ENCODE data around the gene ARL4C.

The ARL4C gene

GRCh38 chr2:234500394-234501006 is 3.6 kb upstream of the ARL4C start:
- DNase-seq = peak; percentile 77
- no peaks in the 10 kb centered on the region for H3K27me3 ChIP-seq (replicated peaks; ENCODE audit: insufficient read depth, low read length)
- no peak overlapping the region for H3K4me3 ChIP-seq (ENCODE audit: low read length)
- TF ChIP-seq CTCF (IDR thresholded peaks at IDR 0.05; ENCODE audit: low read length) = peak; percentile 68
- TF ChIP-seq EZH2phosphoT487 (IDR thresholded peaks at IDR 0.05; ENCODE audit: low read length) = no peak
- H3K9ac ChIP-seq (ENCODE audit: low read length) = no peak overlapping the region
- H4K20me1 ChIP-seq (ENCODE audit: insufficient read depth, low read length) = no peaks in the 10 kb centered on the region
- no peak overlapping the region for H3K4me2 ChIP-seq (ENCODE audit: low read depth, low read length)
- H3K4me1 ChIP-seq (ENCODE audit: low read length) = no peaks in the 10 kb centered on the region
- H3K9me2 ChIP-seq (replicated peaks; ENCODE audit: insufficient read depth, low read length) = no peaks in the 10 kb centered on the region
- no peaks in the 10 kb centered on the region; the same call in 1 of the 2 replicates for H3F3A ChIP-seq (ENCODE audit: insufficient read depth, low read length)
- no peaks in the 10 kb centered on the region for H3K9me3 ChIP-seq (replicated peaks; ENCODE audit: insufficient read depth, low read length)
- H3K36me3 ChIP-seq (replicated peaks; ENCODE audit: insufficient read depth, low read length) = no peaks in the 10 kb centered on the region
- no peak overlapping the region for H3K27ac ChIP-seq (ENCODE audit: low read length)
- no peak overlapping the region for H2AFZ ChIP-seq (ENCODE audit: low read length)
- peaks cover 9% of the 10 kb centered on the region for H3K79me2 ChIP-seq (ENCODE audit: low read length)

DNA sequence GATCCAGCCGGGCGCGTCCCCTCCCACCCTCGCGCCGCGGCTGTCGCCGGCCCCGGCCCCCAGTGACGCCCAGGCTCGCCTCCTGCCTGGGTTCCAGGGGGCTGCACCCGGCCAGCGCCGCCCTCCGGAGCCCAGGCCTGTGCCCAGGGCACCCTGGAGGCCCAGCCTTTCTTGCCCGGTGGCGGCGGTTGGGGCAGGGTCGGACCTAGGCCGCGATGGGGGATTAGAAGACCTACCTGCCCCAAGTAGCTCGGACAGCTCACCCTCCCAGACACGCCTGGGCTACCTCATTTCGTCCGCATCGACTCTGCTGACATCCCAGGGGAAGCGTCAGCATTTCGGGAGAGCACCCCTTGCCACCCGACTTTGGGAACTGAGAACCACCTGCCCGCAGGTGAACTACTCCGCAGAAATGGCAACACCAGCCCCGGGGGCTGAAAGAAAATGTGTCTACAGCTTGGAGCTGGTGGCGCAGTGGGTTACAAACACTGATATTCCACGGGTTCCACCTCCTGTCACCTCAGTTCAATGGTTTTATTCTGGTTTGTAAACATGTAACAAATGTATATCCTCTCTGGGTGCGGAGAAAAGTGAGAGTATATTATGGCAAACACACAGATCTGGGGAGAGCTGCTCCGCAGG is 834 bp upstream of the ARL4C start:
- peak overlapping the region; percentile 63; the same call in 1 of the 2 replicates for H3K4me2 ChIP-seq (ENCODE audit: low read depth, low read length)

DNA sequence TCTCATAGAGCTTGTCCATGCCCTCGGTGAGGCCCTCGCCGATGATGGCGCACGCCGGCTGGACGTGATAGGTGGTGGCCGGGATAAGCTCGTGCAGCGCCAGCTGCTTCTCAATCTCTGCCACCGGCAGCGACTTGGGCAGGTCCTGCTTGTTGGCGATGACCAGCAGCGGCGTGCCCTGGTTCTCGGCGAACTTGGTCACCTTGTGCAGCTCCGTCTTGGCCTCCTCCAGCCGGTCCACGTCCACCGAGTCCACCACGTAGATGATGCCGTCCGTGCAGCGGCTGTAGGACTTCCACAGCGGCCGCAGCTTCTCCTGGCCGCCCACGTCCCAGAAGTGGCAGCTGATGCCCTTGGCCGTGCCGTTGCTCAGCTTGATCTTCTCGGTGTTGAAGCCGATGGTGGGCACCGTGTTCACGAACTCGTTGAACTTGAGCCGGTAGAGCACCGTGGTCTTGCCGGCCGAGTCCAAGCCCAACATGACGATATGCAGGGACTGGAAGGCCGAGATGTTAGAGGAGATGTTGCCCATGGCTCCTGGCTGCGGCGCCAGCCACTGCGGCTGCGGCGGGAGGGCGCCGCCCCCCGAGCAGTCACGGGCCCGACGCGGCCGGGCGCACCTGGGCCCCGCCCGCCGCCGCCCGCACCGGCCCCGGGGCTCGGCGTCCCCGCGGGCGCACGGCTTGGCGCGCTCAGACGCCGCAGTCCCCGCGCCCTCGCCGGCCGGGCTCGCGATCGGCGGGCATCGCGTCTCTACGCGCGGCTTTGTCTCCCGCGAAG is 636 bp downstream of the ARL4C start:
- H3K4me1 ChIP-seq (ENCODE audit: low read length) = peaks cover 18% of the 10 kb centered on the region
- no peak for TF ChIP-seq EZH2 (optimal IDR thresholded peaks at IDR 0.05; ENCODE audit: low read depth, low read length)
- no peak for TF ChIP-seq CTCF (IDR thresholded peaks at IDR 0.05; ENCODE audit: low read length)
- TF ChIP-seq EZH2phosphoT487 (IDR thresholded peaks at IDR 0.05; ENCODE audit: low read length) = no peak
- peak overlapping the region; percentile 35 for H2AFZ ChIP-seq (ENCODE audit: low read length)
- peak overlapping the region; percentile 80 for H3K4me3 ChIP-seq (ENCODE audit: low read length)
- peak overlapping the region; percentile 67 for H3K9ac ChIP-seq (ENCODE audit: low read length)
- no peaks in the 10 kb centered on the region for H3K27me3 ChIP-seq (replicated peaks; ENCODE audit: insufficient read depth, low read length)
- no peaks in the 10 kb centered on the region for H4K20me1 ChIP-seq (ENCODE audit: insufficient read depth, low read length)
- DNase-seq = peak; percentile 56
- no peaks in the 10 kb centered on the region for H3K36me3 ChIP-seq (replicated peaks; ENCODE audit: insufficient read depth, low read length)
- no peaks in the 10 kb centered on the region for H3K9me2 ChIP-seq (replicated peaks; ENCODE audit: insufficient read depth, low read length)
- peak overlapping the region; percentile 55; the same call in 1 of the 2 replicates for H3K27ac ChIP-seq (ENCODE audit: low read length)
- peaks cover 13% of the 10 kb centered on the region for H3F3A ChIP-seq (ENCODE audit: insufficient read depth, low read length)
- no peaks in the 10 kb centered on the region for H3K9me3 ChIP-seq (replicated peaks; ENCODE audit: insufficient read depth, low read length)
- H3K4me2 ChIP-seq (ENCODE audit: low read depth, low read length) = peak overlapping the region; percentile 69
- peaks cover 47% of the 10 kb centered on the region for H3K79me2 ChIP-seq (ENCODE audit: low read length)

More for the DNA sequence above, 834 bp upstream of the ARL4C start:
- no peaks in the 10 kb centered on the region for H3K9me3 ChIP-seq (replicated peaks; ENCODE audit: insufficient read depth, low read length)
- H3K27me3 ChIP-seq (replicated peaks; ENCODE audit: insufficient read depth, low read length) = no peaks in the 10 kb centered on the region
- no peaks in the 10 kb centered on the region for H3K36me3 ChIP-seq (replicated peaks; ENCODE audit: insufficient read depth, low read length)
- H3K4me1 ChIP-seq (ENCODE audit: low read length) = peaks cover 9% of the 10 kb centered on the region
- no peak overlapping the region for H3K9ac ChIP-seq (ENCODE audit: low read length)
- no peaks in the 10 kb centered on the region; the same call in 1 of the 2 replicates for H3F3A ChIP-seq (ENCODE audit: insufficient read depth, low read length)
- peak overlapping the region; percentile 65 for H2AFZ ChIP-seq (ENCODE audit: low read length)
- no peaks in the 10 kb centered on the region for H4K20me1 ChIP-seq (ENCODE audit: insufficient read depth, low read length)
- H3K79me2 ChIP-seq (ENCODE audit: low read length) = peaks cover 36% of the 10 kb centered on the region
- no peaks in the 10 kb centered on the region for H3K9me2 ChIP-seq (replicated peaks; ENCODE audit: insufficient read depth, low read length)
- TF ChIP-seq EZH2 (optimal IDR thresholded peaks at IDR 0.05; ENCODE audit: low read depth, low read length) (no peak), EZH2phosphoT487 (IDR thresholded peaks at IDR 0.05; ENCODE audit: low read length) (no peak), CTCF (IDR thresholded peaks at IDR 0.05; ENCODE audit: low read length) (no peak)
- H3K4me3 ChIP-seq (ENCODE audit: low read length) = no peak overlapping the region
- no peak for DNase-seq
- H3K27ac ChIP-seq (ENCODE audit: low read length) = no peak overlapping the region
